ENCODE results near the gene FLG.
"Not testable (repeated sequence)": the region's sequence is repeated elsewhere in the genome, so short reads cannot be mapped to it uniquely, and the experiment has no call there.

FLG gene

GRCh38 chr1:152325111-152325510 lies at the start of gene FLG:
FLG (minus strand) TSS chr1:152325239; CDS start chr1:152315456, 9,783 bp downstream.
- DNase-seq (ENCODE audit: low spot score) = no peak

DNA sequence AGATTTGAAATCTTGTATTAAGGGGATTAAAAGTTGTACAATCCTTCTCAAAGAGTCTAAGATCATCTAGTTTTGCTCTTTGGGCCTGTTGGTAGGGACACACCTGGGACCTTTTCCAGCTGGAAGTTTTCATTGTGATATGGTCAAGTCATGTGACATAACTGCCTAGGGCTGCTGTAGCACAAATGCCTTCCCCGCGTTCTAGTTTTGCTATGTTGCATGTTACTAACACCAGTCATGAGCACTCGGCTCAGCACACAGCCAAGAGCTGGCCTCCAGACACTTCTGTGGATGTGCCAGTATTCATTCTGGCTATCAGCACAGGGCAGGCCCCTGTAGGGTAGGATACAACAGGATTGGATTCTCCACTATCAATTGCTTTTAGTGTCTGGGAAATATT lies 49.4 kb upstream of the FLG start:
- DNase-seq (ENCODE audit: low spot score) = no peak

- no peak for DNase-seq (ENCODE audit: low spot score)
Measured at GRCh38 chr1:152372672-152373071, 47.6 kb upstream of the FLG start.

DNA sequence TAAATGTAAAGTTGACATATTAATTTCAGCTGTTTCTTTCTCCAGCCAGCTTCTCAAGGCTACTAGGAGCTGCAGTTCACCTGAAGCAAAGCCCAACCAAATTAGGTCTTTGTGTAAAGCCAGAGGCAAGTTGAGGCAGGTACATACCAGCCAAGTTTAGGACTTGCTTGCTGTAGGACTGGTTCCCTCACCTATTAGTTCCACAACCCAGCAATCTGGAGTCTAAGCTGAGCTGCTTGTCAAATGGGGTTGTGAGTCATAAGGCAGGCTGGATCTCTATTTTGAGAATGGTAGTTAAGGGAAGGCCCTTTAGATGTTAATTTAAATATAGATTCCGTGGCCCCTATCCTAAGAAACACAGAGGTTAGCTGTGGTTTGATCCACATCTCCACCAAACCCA lies 42.4 kb upstream of the FLG start:
- DNase-seq (ENCODE audit: low spot score) = no peak

DNA sequence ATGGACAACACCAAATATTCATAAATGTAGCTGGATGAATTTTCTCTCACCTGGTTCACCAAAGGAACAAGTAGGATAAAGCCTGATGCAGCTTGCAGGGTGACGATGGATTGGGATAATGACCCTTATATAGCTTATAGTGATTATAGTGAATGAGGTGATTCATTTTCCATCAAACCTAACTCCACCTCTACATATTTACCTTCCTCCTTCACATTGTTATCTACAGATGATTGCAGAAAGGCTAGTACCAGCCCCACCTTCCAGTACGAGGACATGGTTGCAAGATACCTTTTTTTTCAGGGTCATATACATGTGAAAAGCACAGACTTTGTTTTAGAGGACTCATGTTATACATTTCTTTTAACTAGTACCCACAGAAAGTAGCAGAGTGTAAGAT lies 34.9 kb upstream of the FLG start, which contains the start of gene FLG2:
Gene FLG2, minus strand, starts transcription at position 101 of the 400 bp plus-strand sequence. CDS start 1,122 bp downstream, outside the sequence.
- DNase-seq (ENCODE audit: low spot score) = no peak

DNA sequence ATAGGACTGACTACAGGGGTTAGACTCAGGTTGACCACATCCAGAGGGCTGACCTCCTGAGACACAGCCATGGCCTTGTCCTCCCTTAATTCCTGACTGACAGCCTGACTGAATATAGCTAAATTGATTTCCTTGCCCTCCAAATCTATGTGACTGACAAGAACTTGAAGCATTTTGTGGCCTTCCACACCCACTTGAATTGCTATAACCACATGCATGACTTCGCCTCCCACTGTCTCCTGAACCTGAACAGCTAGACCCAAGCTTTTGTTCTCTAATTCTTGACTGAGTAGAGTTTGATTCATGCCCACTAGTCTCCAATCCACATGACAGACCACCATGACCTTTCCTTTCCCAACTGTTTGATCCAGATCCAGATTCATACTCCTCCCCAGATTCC lies 31.7 kb upstream of the FLG start:
- no peak for DNase-seq (ENCODE audit: low spot score)

GRCh38 chr1:152349611-152350010 lies 24.6 kb upstream of the FLG start:
- DNase-seq (ENCODE audit: low spot score) = no peak

GRCh38 chr1:152348447-152348846 lies 23.4 kb upstream of the FLG start:
- no peak for DNase-seq (ENCODE audit: low spot score)

DNA sequence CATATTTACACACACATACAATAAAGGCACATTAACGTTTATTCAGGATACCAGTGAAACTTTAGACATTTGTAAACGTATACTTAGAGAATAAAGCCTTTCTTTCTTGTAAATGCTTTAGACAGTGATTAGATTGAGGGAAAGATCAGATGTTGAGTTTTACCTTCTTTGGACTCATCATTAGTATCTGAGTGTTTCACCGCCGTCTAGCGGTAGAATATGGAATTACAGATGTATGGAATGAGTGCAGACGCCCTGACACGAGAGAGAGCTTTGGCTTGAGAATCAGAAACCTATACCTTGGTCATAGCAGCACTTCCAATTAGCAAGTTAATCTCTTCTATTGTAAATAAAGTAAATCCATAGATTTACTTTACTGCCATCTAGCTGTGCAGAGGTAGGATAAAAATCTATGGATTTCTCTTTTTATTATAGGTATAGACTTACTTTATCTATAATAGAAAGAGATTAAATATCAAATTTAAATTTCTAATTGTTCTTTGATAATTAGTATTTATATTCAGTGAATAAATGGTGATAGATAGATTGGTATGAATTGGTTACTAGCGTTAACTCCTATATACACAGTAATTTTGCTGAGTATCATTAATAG lies 22.2 kb upstream of the FLG start:
- peak; percentile 16 for DNase-seq (ENCODE audit: low spot score)

DNA sequence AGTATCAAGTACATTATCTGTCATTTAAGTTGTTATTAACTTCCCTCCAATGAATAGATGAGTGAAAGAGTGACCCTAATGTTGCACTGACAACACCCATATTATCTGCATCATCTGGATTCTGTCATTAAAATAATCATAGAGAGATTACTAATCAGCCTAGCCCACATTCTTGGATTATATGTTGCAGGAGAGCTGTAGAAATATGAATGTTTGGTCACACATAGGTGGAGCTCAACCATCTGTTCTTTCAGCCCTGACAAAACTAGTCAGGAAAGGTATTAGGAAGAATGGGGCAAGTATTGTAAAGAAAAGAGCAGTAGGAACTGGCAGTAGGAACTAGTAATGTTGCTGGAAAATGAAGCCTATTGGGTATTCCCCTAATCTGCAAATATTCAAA lies 19.4 kb upstream of the FLG start:
- DNase-seq (ENCODE audit: low spot score) = no peak

- no peak for DNase-seq (ENCODE audit: low spot score)
Measured at GRCh38 chr1:152343006-152343405, 18.0 kb upstream of the FLG start.

GRCh38 chr1:152335399-152335798 lies 10.4 kb upstream of the FLG start:
- no peak for DNase-seq (ENCODE audit: low spot score)

- no peak for DNase-seq (ENCODE audit: low spot score)
Measured at GRCh38 chr1:152328801-152329391, 3.9 kb upstream of the FLG start.

- no peak for DNase-seq (ENCODE audit: low spot score)
Measured at GRCh38 chr1:152313970-152314369, 11.1 kb downstream of the FLG start.

- no peak for DNase-seq (ENCODE audit: low spot score)
Measured at GRCh38 chr1:152313319-152313801, 11.7 kb downstream of the FLG start.

DNA sequence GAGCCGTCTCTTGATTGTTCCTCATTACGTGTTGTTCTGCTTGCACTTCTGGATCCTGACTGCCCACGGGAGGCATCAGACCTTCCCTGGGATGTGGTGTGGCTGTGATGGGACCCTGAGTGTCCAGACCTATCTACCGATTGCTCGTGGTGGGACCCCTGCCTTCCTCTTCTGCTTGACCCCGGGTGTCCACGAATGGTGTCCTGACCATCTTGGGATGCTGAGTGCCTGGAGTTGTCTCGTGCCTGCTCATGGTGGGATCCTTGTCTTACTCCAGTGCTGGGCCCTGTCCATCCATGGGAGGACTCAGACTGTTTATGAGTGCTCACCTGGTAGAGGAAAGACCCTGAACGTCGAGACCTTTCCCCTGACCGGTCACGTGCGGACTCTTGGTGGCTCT lies 12.9 kb downstream of the FLG start:
- DNase-seq (ENCODE audit: low spot score) = not testable (repeated sequence)

- DNase-seq (ENCODE audit: low spot score) = no peak
Measured at GRCh38 chr1:152309955-152310354, 15.1 kb downstream of the FLG start.

- not testable (repeated sequence) for DNase-seq (ENCODE audit: low spot score)
Measured at GRCh38 chr1:152309320-152309901, 15.6 kb downstream of the FLG start.

- DNase-seq (ENCODE audit: low spot score) = not testable (repeated sequence)
Measured at GRCh38 chr1:152308758-152309157, 16.3 kb downstream of the FLG start.

- DNase-seq (ENCODE audit: low spot score) = not testable (repeated sequence)
Measured at GRCh38 chr1:152307970-152308369, 17.1 kb downstream of the FLG start.

GRCh38 chr1:152306123-152306522 lies 18.9 kb downstream of the FLG start:
- not testable (repeated sequence) for DNase-seq (ENCODE audit: low spot score)

- DNase-seq (ENCODE audit: low spot score) = not testable (repeated sequence)
Measured at GRCh38 chr1:152304773-152305172, 20.3 kb downstream of the FLG start.

GRCh38 chr1:152303139-152303872 lies 21.7 kb downstream of the FLG start:
- DNase-seq (ENCODE audit: low spot score) = not testable (repeated sequence)
